Measurements from ENCODE around the gene ZNF177.

DNA sequence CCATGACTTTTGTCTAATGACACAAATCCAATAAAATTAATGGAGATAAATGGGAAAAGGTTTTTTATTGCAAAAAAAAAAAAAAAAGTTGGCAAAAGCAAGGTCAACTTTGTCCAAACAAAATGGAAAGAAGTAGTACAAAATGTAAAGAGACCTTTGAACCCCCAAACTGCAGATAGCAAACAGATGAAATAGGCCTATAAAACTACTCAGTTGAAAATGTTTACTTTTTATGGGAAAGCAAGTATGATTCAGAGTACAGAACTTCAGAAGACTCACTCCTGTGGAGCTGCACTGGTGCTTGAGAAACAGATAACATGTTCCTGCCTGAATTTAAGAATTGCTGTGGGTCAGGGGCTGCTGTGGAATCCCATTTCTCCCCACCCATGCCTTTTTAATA, 9.8 kb upstream of the ZNF177 start:
- TF ChIP-seq CTCF (IDR thresholded peaks at IDR 0.05), result no peak
- TF ChIP-seq POLR2A (IDR thresholded peaks at IDR 0.05; ENCODE audit: low read depth), result no peak
- no peak for TF ChIP-seq POLR2AphosphoS5 (IDR thresholded peaks at IDR 0.05)
- TF ChIP-seq EP300 (IDR thresholded peaks at IDR 0.05), result no peak
